GM21447 (cell line): ENCODE results near the gene TRIM4.
"Not testable (repeated sequence)": the region's sequence is repeated elsewhere in the genome, so short reads cannot be mapped to it uniquely, and the experiment has no call there.

Experiments used
- ATAC-seq: cut with Tn5 transposase; IDR thresholded peaks from one replicate; pipeline ENCODE4 v1.9.1; 2021; ENCODE audit not compliant: unreplicated experiment

The TRIM4 gene

GRCh38 chr7:99923200-99923599, 3.9 kb upstream of the TRIM4 start:
- ATAC-seq: no peak

- ATAC-seq: no peak
These were observed 819 bp upstream of the TRIM4 start for GRCh38 chr7:99920149-99920548.

- no peak for ATAC-seq
These were observed 433 bp upstream of the TRIM4 start for GRCh38 chr7:99919814-99920112.

- ATAC-seq: no peak
These were observed 8.4 kb downstream of the TRIM4 start for GRCh38 chr7:99910976-99911375.

GRCh38 chr7:99901581-99901980, 17.7 kb downstream of the TRIM4 start:
- ATAC-seq: no peak

GRCh38 chr7:99899830-99900519, 19.4 kb downstream of the TRIM4 start:
- ATAC-seq: no peak

GRCh38 chr7:99898836-99899235, 20.5 kb downstream of the TRIM4 start:
- no peak for ATAC-seq

GRCh38 chr7:99898023-99898357, 21.3 kb downstream of the TRIM4 start:
- ATAC-seq: no peak

- ATAC-seq: no peak
These were observed 21.9 kb downstream of the TRIM4 start for GRCh38 chr7:99897322-99898022.

- no peak for ATAC-seq
These were observed 24.6 kb downstream of the TRIM4 start for GRCh38 chr7:99894738-99895137.

GRCh38 chr7:99893280-99893679, 26.1 kb downstream of the TRIM4 start:
- no peak for ATAC-seq

- ATAC-seq: not testable (repeated sequence)
These were observed 29.0 kb downstream of the TRIM4 start for GRCh38 chr7:99890348-99890747.

- not testable (repeated sequence) for ATAC-seq
These were observed 31.0 kb downstream of the TRIM4 start for GRCh38 chr7:99888366-99888765.

- ATAC-seq: no peak
These were observed 38.0 kb downstream of the TRIM4 start for GRCh38 chr7:99881370-99881769.

- ATAC-seq: no peak
These were observed 42.4 kb downstream of the TRIM4 start, which contains the start of gene OR2AE1 for GRCh38 chr7:99876933-99877332. Gene OR2AE1 (minus strand): TSS chr7:99877033. CDS start chr7:99877033, 0 bp downstream.

GRCh38 chr7:99876491-99876890, 42.8 kb downstream of the TRIM4 start:
- ATAC-seq: no peak

GRCh38 chr7:99868246-99868645, 51.1 kb downstream of the TRIM4 start:
- ATAC-seq: no peak

GRCh38 chr7:99867477-99867876, 51.9 kb downstream of the TRIM4 start:
- not testable (repeated sequence) for ATAC-seq

GRCh38 chr7:99863847-99864440, 55.4 kb downstream of the TRIM4 start:
- ATAC-seq: no peak

GRCh38 chr7:99860281-99861127, 58.8 kb downstream of the TRIM4 start:
- ATAC-seq: no peak

- no peak for ATAC-seq
These were observed 64.1 kb downstream of the TRIM4 start for GRCh38 chr7:99855236-99855635.
